GM12875 (cell line): ENCODE measurements around the gene FCRLB.

Source experiments
- H3K4me3 ChIP-seq: one replicate; pipeline ENCODE4 v1.5.1; 2011; ENCODE audit warnings: low read depth, low read length, control low read depth
- CTCF ChIP-seq: IDR thresholded peaks from 2 replicates; pipeline ENCODE4 v1.5.1; 2011; ENCODE audit warnings: low read depth, mild to moderate bottlenecking, control low read depth, inconsistent platforms, low read length, moderate library complexity, borderline replicate concordance; ENCODE audit not compliant: insufficient read depth

Gene FCRLB

GRCh38 chr1:161771161-161771560 lies 49.8 kb downstream of the FCRLB start:
- TF ChIP-seq CTCF = no peak
- no peak overlapping the region for H3K4me3 ChIP-seq

DNA sequence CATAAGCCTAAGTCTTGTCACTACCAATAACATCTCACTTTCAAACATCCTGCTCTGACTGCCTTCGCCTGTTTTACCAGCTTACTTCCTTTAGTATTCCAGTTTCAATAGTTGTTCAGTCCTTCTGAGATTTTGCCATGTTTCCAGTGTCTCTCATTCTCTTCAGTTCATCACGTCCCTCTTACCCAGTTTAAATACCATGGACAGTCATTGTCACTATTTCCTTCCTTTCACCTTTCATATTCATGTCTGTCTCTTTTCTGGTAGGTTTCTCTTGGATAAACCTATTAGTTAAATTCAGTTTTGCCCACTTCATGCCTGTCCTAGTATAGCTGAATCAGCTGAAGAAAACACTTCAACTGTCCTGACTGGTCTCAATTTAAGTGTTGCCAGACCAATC lies 50.6 kb downstream of the FCRLB start:
- no peak overlapping the region for H3K4me3 ChIP-seq
- TF ChIP-seq CTCF = no peak

- no peak overlapping the region for H3K4me3 ChIP-seq
- no peak for TF ChIP-seq CTCF
These were observed 51.1 kb downstream of the FCRLB start for GRCh38 chr1:161772397-161772796.

- TF ChIP-seq CTCF = no peak
- H3K4me3 ChIP-seq = no peak overlapping the region
These were observed 52.4 kb downstream of the FCRLB start for GRCh38 chr1:161773791-161774190.

DNA sequence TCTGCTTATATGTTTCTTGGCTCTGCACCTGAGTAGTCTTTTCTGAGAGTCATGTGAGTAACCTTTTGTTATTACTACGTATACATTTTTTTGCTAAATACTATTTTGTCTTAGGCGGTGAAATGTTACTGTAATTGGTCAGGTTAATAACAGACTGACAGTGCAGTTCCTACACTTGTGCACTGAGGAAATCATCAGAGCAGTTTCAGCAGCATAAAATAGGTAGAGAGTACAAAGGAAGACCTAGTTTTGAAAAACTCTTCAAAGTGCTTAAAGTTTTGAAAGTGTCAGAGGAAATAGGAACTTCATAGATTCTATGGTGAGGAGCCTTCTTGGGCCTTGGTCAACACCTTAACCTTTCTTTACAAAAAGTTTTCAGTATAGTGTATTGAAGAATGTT lies 55.9 kb downstream of the FCRLB start:
- no peak overlapping the region for H3K4me3 ChIP-seq
- no peak for TF ChIP-seq CTCF
